Prostate gland (tissue), 2 donors: Measurements from ENCODE around the gene HMGXB3.

ENCODE experiments used
- CTCF ChIP-seq, 4 experiments: fragments of 200-600 bp in 2 of 4; fragments of 450-650 bp in 2 of 4; sonication (generic) in 2 of 4; IDR thresholded peaks; 1 replicate in 3 of 4; 2 replicates in 1 of 4; pipeline ENCODE4 v1.5.1; 2016 to 2019; ENCODE audit warnings: antibody characterized with exemption in 4 of 4, mild to moderate bottlenecking in 2 of 4, moderate library complexity in 2 of 4
- POLR2A ChIP-seq: fragments of 450-650 bp; IDR thresholded peaks from one replicate; pipeline ENCODE4 v1.6.1; 2016; ENCODE audit warnings: antibody characterized with exemption, mild to moderate bottlenecking

GRCh38 chr5:150021491-150022157 lies 21.1 kb downstream of the HMGXB3 start:
- TF ChIP-seq POLR2A (no peak), CTCF (IDR thresholded peaks at IDR 0.05) (no peak)
